Activated B cell treated with CpG ODN at 0.5 μM for 24 hours (primary cell): ENCODE data around the gene CCDC15. TPM values are rescaled to one million over a fixed set of nuclear protein-coding genes. Genes with fewer than 3 reads are reported as not detected.
A peak's percentile ranks its signal among the peaks of the same experiment; 100 is the strongest.

Experiments used
- ATAC-seq: fragments of 200-7000 bp; cut with Tn5 transposase; one replicate; pipeline ENCODE4 v1.10.0; 2021; ENCODE audit warnings: low read depth, mild to moderate bottlenecking, moderate library complexity
- CTCF ChIA-PET: fragments of 350-600 bp; sonication (Branson Sonifier 250); formaldehyde crosslinking; loops from one replicate; lab custom pipeline; 2021; ENCODE audit warnings: antibody characterized with exemption; lab: Charles Lee
- POLR2A ChIA-PET: fragments of 350-600 bp; sonication (Branson Sonifier 250); formaldehyde crosslinking; loops from one replicate; lab custom pipeline; 2021; ENCODE audit warnings: antibody characterized with exemption; lab: Charles Lee
- DNase-seq: peaks from one replicate; pipeline ENCODE4 v3.0.0; 2022
- H3K27ac Mint-ChIP-seq: one replicate; pipeline ENCODE4 v1.8.0; 2020; ENCODE audit warnings: mixed read lengths
- H3K27me3 Mint-ChIP-seq: one replicate; pipeline ENCODE4 v1.8.0; 2021; ENCODE audit warnings: mixed read lengths
- H3K36me3 Mint-ChIP-seq: one replicate; pipeline ENCODE4 v1.8.0; 2021; ENCODE audit warnings: low read depth, mixed read lengths
- H3K4me1 Mint-ChIP-seq: one replicate; pipeline ENCODE4 v1.8.0; 2021; ENCODE audit warnings: mixed read lengths
- H3K4me3 Mint-ChIP-seq: one replicate; pipeline ENCODE4 v1.8.0; 2020; ENCODE audit warnings: mild to moderate bottlenecking, mixed read lengths
- H3K9me3 Mint-ChIP-seq: one replicate; pipeline ENCODE4 v1.8.0; 2020; ENCODE audit warnings: mixed read lengths
- CTCF ChIP-seq: fragments of 200-600 bp; IDR thresholded peaks from one replicate; pipeline ENCODE4 v1.8.0; 2022; ENCODE audit warnings: antibody characterized with exemption, mild to moderate bottlenecking
- intact Hi-C: fragments of 100-400 bp; cut with micrococcal nuclease; formaldehyde crosslinking; loops from one replicate; pipeline ENCODE4 v1.15.1; 2024
- total RNA-seq: library from RNA; stranded (reverse); gene quantifications from 2 replicates; pipeline ENCODE4 v1.2.3, GENCODE V29; 2022

The CCDC15 gene
- total RNA-seq, 1 donor from 2014 or later = 0.71 TPM

GRCh38 chr11:125082611-125083311, 128.8 kb downstream of the CCDC15 start:
- TF ChIP-seq CTCF = no peak
- intact Hi-C loops = no loop called here
- H3K27ac Mint-ChIP-seq = no peak overlapping the region
- H3K4me1 Mint-ChIP-seq = no peaks in the 10 kb centered on the region
- DNase-seq = no peak
- no peak overlapping the region for H3K4me3 Mint-ChIP-seq
- CTCF ChIA-PET = interaction anchor here (1.3 kb wide), 1 partner anchor 8 kb away, joined by 4 read pairs; no protein-coding TSS in a partner anchor
- POLR2A ChIA-PET = interaction anchor here (0.7 to 0.8 kb wide), 2 partner anchors 10 to 19 kb away, joined by 3 to 15 read pairs; partner anchors contain the start of gene SLC37A2
- H3K27me3 Mint-ChIP-seq = no peaks in the 10 kb centered on the region
- peaks cover 17% of the 10 kb centered on the region for H3K36me3 Mint-ChIP-seq
- no peaks in the 10 kb centered on the region for H3K9me3 Mint-ChIP-seq
- no peak for ATAC-seq

- ATAC-seq = no peak
- Mint-ChIP-seq H3K36me3 (peaks cover 20% of the 10 kb centered on the region), H3K27me3 (no peaks in the 10 kb centered on the region), H3K4me3 (no peak overlapping the region), H3K9me3 (no peaks in the 10 kb centered on the region), H3K27ac (no peak overlapping the region), H3K4me1 (peaks cover 2% of the 10 kb centered on the region)
- TF ChIP-seq CTCF = no peak
- intact Hi-C loops = no loop called here
- DNase-seq = no peak
- ChIA-PET CTCF (interaction anchor here (1.3 kb wide), 1 partner anchor 8 kb away, joined by 4 read pairs; no protein-coding TSS in a partner anchor), POLR2A (interaction anchor here (0.8 kb wide), 1 partner anchor 20 kb away, joined by 15 read pairs; the partner anchor contains the start of gene SLC37A2)
Measured at GRCh38 chr11:125083312-125084056, 129.5 kb downstream of the CCDC15 start.

GRCh38 chr11:125084057-125084416, 130.0 kb downstream of the CCDC15 start:
- ATAC-seq (no peak), DNase-seq (no peak)
- no peak for TF ChIP-seq CTCF
- Mint-ChIP-seq H3K36me3 (peaks cover 20% of the 10 kb centered on the region), H3K4me1 (peaks cover 2% of the 10 kb centered on the region), H3K27me3 (no peaks in the 10 kb centered on the region), H3K9me3 (no peaks in the 10 kb centered on the region), H3K27ac (no peak overlapping the region), H3K4me3 (no peak overlapping the region)
- ChIA-PET POLR2A (no interaction called here), CTCF (no interaction called here)
- intact Hi-C loops = no loop called here

GRCh38 chr11:125084761-125085231, 130.8 kb downstream of the CCDC15 start:
- no peak for TF ChIP-seq CTCF
- intact Hi-C loops = no loop called here
- H3K9me3 Mint-ChIP-seq = no peaks in the 10 kb centered on the region
- peak overlapping the region; percentile 50 for H3K27ac Mint-ChIP-seq
- ATAC-seq (no peak), DNase-seq (no peak)
- peaks cover 20% of the 10 kb centered on the region for H3K36me3 Mint-ChIP-seq
- POLR2A ChIA-PET = no interaction called here
- no peaks in the 10 kb centered on the region for H3K27me3 Mint-ChIP-seq
- CTCF ChIA-PET = no interaction called here
- H3K4me1 Mint-ChIP-seq = peaks cover 2% of the 10 kb centered on the region
- no peak overlapping the region for H3K4me3 Mint-ChIP-seq
